NCI-H2227 (cell line): Measurements from ENCODE around the gene CAV3.
"Not testable (repeated sequence)": the region's sequence is repeated elsewhere in the genome, so short reads cannot be mapped to it uniquely, and the experiment has no call there.

ENCODE experiments used
- DNase-seq: peaks from one replicate; lab custom pipeline; 2025; ENCODE audit not compliant: unreplicated experiment; lab: John Stamatoyannopoulos, UW

The CAV3 gene

GRCh38 chr3:8733332-8734094 is at the start of gene CAV3:
Gene CAV3, plus strand, starts transcription at chr3:8733802. Its CDS starts 75 bp downstream, at chr3:8733877.
- no peak for DNase-seq

- DNase-seq, result not testable (repeated sequence)
Measured at GRCh38 chr3:8684992-8685391, 48.6 kb upstream of the CAV3 start.

- not testable (repeated sequence) for DNase-seq
Measured at GRCh38 chr3:8691295-8691694, 42.3 kb upstream of the CAV3 start.

- no peak for DNase-seq
Measured at GRCh38 chr3:8702560-8702959, 31.0 kb upstream of the CAV3 start.

GRCh38 chr3:8705575-8705974 is 28.0 kb upstream of the CAV3 start:
- no peak for DNase-seq

- DNase-seq, result no peak
Measured at GRCh38 chr3:8709287-8709686, 24.3 kb upstream of the CAV3 start.

GRCh38 chr3:8709801-8710507 is 23.6 kb upstream of the CAV3 start:
- DNase-seq, result no peak

- no peak for DNase-seq
Measured at GRCh38 chr3:8712045-8712907, 21.3 kb upstream of the CAV3 start.

- no peak for DNase-seq
Measured at GRCh38 chr3:8712908-8713255, 20.7 kb upstream of the CAV3 start.

GRCh38 chr3:8713901-8714759 is 19.5 kb upstream of the CAV3 start:
- DNase-seq, result no peak

GRCh38 chr3:8715757-8716156 is 17.8 kb upstream of the CAV3 start:
- DNase-seq, result not testable (repeated sequence)

- no peak for DNase-seq
Measured at GRCh38 chr3:8722808-8723207, 10.8 kb upstream of the CAV3 start.

GRCh38 chr3:8723612-8724011 is 10.0 kb upstream of the CAV3 start:
- DNase-seq, result no peak

- DNase-seq, result no peak
Measured at GRCh38 chr3:8724108-8724752, 9.4 kb upstream of the CAV3 start.

GRCh38 chr3:8727605-8728512 is 5.7 kb upstream of the CAV3 start:
- DNase-seq, result no peak

GRCh38 chr3:8729479-8729878 is 4.1 kb upstream of the CAV3 start:
- DNase-seq, result no peak

- DNase-seq, result no peak
Measured at GRCh38 chr3:8730656-8731055, 2.9 kb upstream of the CAV3 start.

GRCh38 chr3:8732413-8732812 is 1.2 kb upstream of the CAV3 start:
- no peak for DNase-seq
